Upper lobe of right lung (tissue), 1 donor: ENCODE data around the gene TMBIM6. TPM values are rescaled to one million over a fixed set of nuclear protein-coding genes. Genes with fewer than 3 reads are reported as not detected.
"Not testable (repeated sequence)": the region's sequence is repeated elsewhere in the genome, so short reads cannot be mapped to it uniquely, and the experiment has no call there.

Source experiments
- ATAC-seq: fragments of 200-7000 bp; cut with Tn5 transposase; one replicate; pipeline ENCODE4 v1.9.1; 2020; ENCODE audit warnings: mild to moderate bottlenecking, moderate library complexity
- DNase-seq: peaks from one replicate; pipeline ENCODE4 v3.0.0-alpha.2; 2020
- H3K27ac ChIP-seq: fragments of 200-600 bp; one replicate; pipeline ENCODE4 v1.8.0; 2022
- H3K27me3 ChIP-seq: fragments of 200-600 bp; one replicate; pipeline ENCODE4 v1.8.0; 2022; ENCODE audit warnings: mild to moderate bottlenecking
- H3K36me3 ChIP-seq: fragments of 200-600 bp; one replicate; pipeline ENCODE4 v1.8.0; 2022
- H3K4me1 ChIP-seq: fragments of 200-600 bp; one replicate; pipeline ENCODE4 v1.8.0; 2022
- H3K4me3 ChIP-seq: fragments of 200-600 bp; one replicate; pipeline ENCODE4 v1.8.0; 2022; ENCODE audit warnings: mild to moderate bottlenecking
- H3K9me3 ChIP-seq: fragments of 200-600 bp; one replicate; pipeline ENCODE4 v1.8.0; 2022
- intact Hi-C: fragments of 100-400 bp; cut with DNase I; formaldehyde crosslinking; loops from one replicate; pipeline ENCODE4 v1.11.0; 2022
- total RNA-seq: library from RNA; stranded (reverse); fragmentation: NEBNext Ultra II Directional; extraction: Animal tissue kit (Norgen Biotek cat#: 25700); gene quantifications from one replicate; pipeline ENCODE4 v1.2.1, GENCODE V29; 2021
- TF ChIP-seq, protein P1 (sequence below): fragments of 200-600 bp; IDR thresholded peaks from one replicate; pipeline ENCODE4 v1.8.0; 2022; ENCODE audit warnings: antibody characterized with exemption
- donor health status: DM: no; HTN: yes; CAD: no; lungs with severe emphysema.

The TMBIM6 gene
- total RNA-seq, 1 donor from 2014 or later, result 654 TPM

DNA sequence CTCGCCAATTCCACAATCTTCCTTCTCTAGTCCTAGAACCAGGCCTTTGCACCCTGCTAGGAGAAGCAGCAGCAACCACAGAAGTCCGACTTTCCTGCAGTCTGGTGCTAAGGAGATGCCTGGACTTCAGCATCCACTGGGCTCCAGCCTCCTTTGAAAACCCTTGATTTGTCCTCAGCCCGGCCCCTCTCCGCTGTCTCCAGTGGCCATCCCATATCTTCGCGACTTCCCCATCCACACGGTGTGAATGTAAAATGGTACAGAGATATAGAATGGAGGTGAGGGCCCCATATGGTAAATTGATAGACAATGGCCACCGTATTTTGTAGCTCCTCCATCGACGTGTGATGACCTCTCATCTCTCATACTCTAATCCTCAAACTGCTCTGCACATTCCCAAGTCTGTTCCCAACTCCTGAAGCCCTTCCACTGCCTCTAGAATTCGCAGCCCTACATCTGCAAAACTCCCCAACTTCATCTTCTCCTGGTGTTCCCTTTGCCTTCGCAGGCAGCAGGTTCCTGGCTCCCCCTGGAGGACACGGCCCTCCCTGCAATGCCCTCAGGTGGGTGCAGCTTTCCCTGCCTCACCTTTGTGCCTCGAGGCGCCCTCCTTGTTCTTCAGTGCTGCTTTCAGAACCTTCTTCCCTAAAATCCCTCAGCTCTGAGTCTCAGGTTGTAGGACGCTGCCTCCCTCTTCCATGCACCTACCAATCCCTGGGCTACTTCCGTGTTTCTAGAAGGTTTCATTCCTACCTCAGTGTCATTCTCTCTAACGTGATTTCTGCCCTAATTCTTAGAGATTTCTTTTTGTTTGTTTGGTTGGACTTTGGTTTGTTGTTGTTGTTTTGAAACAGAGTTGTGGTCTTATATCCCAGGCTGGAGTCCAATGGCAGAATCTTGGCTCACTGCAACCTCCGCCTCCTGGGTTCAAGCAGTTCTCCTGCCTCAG lies 36.7 kb downstream of the TMBIM6 start:
- intact Hi-C loops, result loop anchor here (5.0 kb wide), 1 partner anchor 64 kb away; the partner anchor contains the start of gene BCDIN3D
- no peaks in the 10 kb centered on the region for H3K27me3 ChIP-seq
- ATAC-seq (peak; percentile 84), DNase-seq (peak; percentile 82)
- no peaks in the 10 kb centered on the region for H3K36me3 ChIP-seq
- TF ChIP-seq, protein P1, sequence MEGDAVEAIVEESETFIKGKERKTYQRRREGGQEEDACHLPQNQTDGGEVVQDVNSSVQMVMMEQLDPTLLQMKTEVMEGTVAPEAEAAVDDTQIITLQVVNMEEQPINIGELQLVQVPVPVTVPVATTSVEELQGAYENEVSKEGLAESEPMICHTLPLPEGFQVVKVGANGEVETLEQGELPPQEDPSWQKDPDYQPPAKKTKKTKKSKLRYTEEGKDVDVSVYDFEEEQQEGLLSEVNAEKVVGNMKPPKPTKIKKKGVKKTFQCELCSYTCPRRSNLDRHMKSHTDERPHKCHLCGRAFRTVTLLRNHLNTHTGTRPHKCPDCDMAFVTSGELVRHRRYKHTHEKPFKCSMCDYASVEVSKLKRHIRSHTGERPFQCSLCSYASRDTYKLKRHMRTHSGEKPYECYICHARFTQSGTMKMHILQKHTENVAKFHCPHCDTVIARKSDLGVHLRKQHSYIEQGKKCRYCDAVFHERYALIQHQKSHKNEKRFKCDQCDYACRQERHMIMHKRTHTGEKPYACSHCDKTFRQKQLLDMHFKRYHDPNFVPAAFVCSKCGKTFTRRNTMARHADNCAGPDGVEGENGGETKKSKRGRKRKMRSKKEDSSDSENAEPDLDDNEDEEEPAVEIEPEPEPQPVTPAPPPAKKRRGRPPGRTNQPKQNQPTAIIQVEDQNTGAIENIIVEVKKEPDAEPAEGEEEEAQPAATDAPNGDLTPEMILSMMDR, result peak; percentile 84
- no peaks in the 10 kb centered on the region for H3K9me3 ChIP-seq
- peaks cover 6% of the 10 kb centered on the region for H3K4me1 ChIP-seq
- H3K4me3 ChIP-seq, result no peak overlapping the region
- H3K27ac ChIP-seq, result no peak overlapping the region

DNA sequence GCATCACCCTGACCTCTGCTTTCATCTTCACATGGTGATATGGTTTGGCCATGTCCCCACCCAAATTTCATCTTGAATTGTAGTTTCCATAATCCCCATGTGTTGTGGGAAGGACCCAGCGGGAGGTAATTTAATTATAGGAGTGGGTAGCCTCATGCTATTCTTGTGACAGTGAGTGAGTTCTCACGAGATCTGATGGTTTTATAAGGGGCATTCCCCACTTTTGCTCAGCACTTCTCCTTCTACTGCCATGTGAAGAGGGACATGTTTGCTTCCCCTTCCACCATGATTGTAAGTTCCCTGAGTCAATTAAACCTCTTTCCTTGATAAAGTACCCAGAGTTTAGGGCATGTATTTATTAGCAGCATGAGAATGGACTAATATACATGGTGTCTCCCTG lies 38.2 kb downstream of the TMBIM6 start:
- intact Hi-C loops, result loop anchor here (5.0 kb wide), 1 partner anchor 63 kb away; the partner anchor contains the start of gene BCDIN3D
- no peaks in the 10 kb centered on the region for H3K27me3 ChIP-seq
- H3K36me3 ChIP-seq, result no peaks in the 10 kb centered on the region
- H3K4me3 ChIP-seq, result no peak overlapping the region
- no peaks in the 10 kb centered on the region for H3K9me3 ChIP-seq
- no peak for ATAC-seq
- H3K27ac ChIP-seq, result no peak overlapping the region
- no peak for DNase-seq
- H3K4me1 ChIP-seq, result peaks cover 12% of the 10 kb centered on the region
- TF ChIP-seq, protein P1, result no peak

- H3K4me3 ChIP-seq, H3K27ac ChIP-seq, H3K9me3 ChIP-seq, DNase-seq, ATAC-seq, H3K27me3 ChIP-seq, H3K36me3 ChIP-seq, intact Hi-C loops: not testable (repeated sequence)
- peaks cover 16% of the 10 kb centered on the region for H3K4me1 ChIP-seq
These were observed 39.6 kb downstream of the TMBIM6 start for GRCh38 chr12:49780914-49781313.

DNA sequence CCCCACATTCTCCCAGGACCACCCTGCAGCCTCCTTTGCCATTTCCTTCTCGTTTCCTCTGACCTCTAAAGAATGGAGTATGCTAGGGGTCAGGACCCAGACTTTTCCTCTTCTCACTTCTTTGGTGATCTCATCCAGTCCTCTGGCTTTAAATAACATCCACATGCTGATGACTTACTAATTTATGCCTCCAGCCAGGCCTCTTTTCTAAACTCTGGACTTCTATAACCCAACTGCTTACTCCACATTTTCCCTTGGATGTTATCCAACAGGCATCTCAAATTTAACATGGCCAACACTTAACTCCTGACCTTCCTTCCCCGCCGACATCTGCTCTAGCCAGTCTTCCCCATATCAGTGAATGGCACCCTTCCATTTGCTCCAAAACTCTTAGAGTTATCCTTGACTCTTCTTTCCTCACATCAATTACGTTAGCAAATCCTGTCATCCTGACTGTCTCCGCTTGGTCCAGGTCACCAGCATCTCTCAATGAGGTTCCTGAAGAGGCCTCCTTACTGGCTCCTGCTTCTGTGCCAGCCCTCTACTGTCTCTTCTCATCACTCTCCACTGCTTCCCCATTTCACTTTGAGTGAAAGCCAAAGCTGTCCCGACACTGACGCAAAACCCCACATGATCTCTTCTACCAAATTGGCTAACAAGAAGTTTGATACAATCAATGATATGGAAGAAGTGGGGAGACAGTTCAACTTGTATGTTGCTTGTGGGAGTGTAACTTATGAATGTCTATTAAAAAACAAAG lies 42.7 kb downstream of the TMBIM6 start:
- H3K9me3 ChIP-seq, result no peaks in the 10 kb centered on the region
- no peak overlapping the region for H3K27ac ChIP-seq
- ATAC-seq (peak; percentile 81), DNase-seq (no peak)
- H3K27me3 ChIP-seq, result no peaks in the 10 kb centered on the region
- no peaks in the 10 kb centered on the region for H3K36me3 ChIP-seq
- intact Hi-C loops, result no loop called here
- no peak overlapping the region for H3K4me3 ChIP-seq
- TF ChIP-seq, protein P1, result no peak
- peaks cover 10% of the 10 kb centered on the region for H3K4me1 ChIP-seq

GRCh38 chr12:49784756-49785409 lies 43.5 kb downstream of the TMBIM6 start:
- Histone ChIP-seq H3K27ac (no peak overlapping the region), H3K4me1 (peaks cover 10% of the 10 kb centered on the region), H3K36me3 (no peaks in the 10 kb centered on the region), H3K27me3 (no peaks in the 10 kb centered on the region), H3K4me3 (no peak overlapping the region), H3K9me3 (no peaks in the 10 kb centered on the region)
- intact Hi-C loops, result no loop called here
- TF ChIP-seq, protein P1, result no peak
- DNase-seq, result no peak
- no peak for ATAC-seq
